IPS-18c (cell line): ENCODE measurements around the gene HSP90B1.

Source experiments
- H3K4me3 ChIP-seq: 2 replicates; pipeline ENCODE4 v1.7.0; 2013; ENCODE audit warnings: low read depth, mild to moderate bottlenecking, low read length, moderate library complexity; ENCODE audit not compliant: insufficient read depth
- H3K9me3 ChIP-seq: one replicate; pipeline ENCODE4 v1.6.1; 2013; ENCODE audit warnings: mild to moderate bottlenecking, low read length, moderate library complexity; ENCODE audit not compliant: control insufficient read depth, insufficient read depth

HSP90B1 gene

GRCh38 chr12:103917873-103918272 is 12.3 kb upstream of the HSP90B1 start:
- Histone ChIP-seq H3K4me3 (no peak overlapping the region), H3K9me3 (no peaks in the 10 kb centered on the region)

- no peaks in the 10 kb centered on the region for H3K9me3 ChIP-seq
- no peak overlapping the region for H3K4me3 ChIP-seq
Measured at GRCh38 chr12:103924761-103925641, 5.2 kb upstream of the HSP90B1 start.

- H3K4me3 ChIP-seq = peak overlapping the region; percentile 75
- H3K9me3 ChIP-seq = no peaks in the 10 kb centered on the region
Measured at GRCh38 chr12:103928682-103929045, 1.5 kb upstream of the HSP90B1 start.

- no peaks in the 10 kb centered on the region for H3K9me3 ChIP-seq
Measured at GRCh38 chr12:103929046-103929783, 995 bp upstream of the HSP90B1 start.

DNA sequence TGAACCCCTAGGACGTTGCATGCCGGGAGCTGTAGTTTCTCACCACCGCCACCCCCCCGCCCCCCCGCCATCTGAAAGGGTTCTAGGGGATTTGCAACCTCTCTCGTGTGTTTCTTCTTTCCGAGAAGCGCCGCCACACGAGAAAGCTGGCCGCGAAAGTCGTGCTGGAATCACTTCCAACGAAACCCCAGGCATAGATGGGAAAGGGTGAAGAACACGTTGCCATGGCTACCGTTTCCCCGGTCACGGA is 501 bp upstream of the HSP90B1 start:
- H3K4me3 ChIP-seq = peak overlapping the region; percentile 75; the same call in 1 of the 2 replicates

More at GRCh38 chr12:103929046-103929783, 995 bp upstream of the HSP90B1 start:
- H3K4me3 ChIP-seq = peak overlapping the region; percentile 75

GRCh38 chr12:103930787-103931735 is 851 bp downstream of the HSP90B1 start:
- H3K4me3 ChIP-seq = peak overlapping the region; percentile 91
- H3K9me3 ChIP-seq = no peaks in the 10 kb centered on the region

More for the DNA sequence above, 501 bp upstream of the HSP90B1 start:
- no peaks in the 10 kb centered on the region for H3K9me3 ChIP-seq

GRCh38 chr12:103933237-103933636 is 3.0 kb downstream of the HSP90B1 start:
- H3K9me3 ChIP-seq = no peaks in the 10 kb centered on the region
- H3K4me3 ChIP-seq = no peak overlapping the region

DNA sequence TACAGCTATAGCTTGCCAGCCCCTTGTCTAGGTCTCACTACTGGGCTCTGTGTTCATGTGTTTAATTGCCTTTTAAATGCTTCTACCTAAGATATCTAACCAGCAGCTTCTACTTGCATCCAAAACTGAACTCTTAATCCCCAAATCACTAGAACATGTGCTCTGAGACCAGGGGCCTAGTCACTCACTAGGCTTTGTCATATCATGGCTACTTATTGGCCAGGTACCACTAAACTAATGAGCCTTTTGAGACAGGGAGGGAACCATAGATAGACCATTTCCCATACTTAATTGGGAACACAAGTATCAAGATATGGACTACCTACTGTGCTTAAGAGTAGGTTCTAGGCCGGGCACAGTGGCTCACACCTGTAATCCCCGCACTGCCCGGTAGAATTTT is 6.5 kb downstream of the HSP90B1 start:
- Histone ChIP-seq H3K4me3 (no peak overlapping the region), H3K9me3 (no peaks in the 10 kb centered on the region)

DNA sequence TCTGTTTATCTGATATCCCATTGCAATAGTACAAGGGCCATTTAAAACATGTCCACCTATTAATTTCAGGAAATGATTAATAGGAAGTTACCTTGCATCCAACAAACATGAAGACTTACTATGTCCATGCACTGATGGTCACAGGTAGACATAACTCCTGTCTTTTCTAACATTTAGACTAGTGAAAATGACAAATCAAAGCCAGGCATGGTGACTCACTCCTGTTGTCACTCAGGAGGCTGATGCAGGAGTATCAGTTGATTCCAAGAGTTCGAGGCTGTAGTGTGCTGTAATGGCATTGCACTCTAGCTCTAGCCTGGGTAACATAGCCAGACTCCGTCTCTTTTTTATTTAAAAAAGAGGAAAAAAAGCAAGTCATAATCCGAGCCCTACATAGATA is 14.8 kb downstream of the HSP90B1 start:
- Histone ChIP-seq H3K9me3 (no peaks in the 10 kb centered on the region), H3K4me3 (no peak overlapping the region)

DNA sequence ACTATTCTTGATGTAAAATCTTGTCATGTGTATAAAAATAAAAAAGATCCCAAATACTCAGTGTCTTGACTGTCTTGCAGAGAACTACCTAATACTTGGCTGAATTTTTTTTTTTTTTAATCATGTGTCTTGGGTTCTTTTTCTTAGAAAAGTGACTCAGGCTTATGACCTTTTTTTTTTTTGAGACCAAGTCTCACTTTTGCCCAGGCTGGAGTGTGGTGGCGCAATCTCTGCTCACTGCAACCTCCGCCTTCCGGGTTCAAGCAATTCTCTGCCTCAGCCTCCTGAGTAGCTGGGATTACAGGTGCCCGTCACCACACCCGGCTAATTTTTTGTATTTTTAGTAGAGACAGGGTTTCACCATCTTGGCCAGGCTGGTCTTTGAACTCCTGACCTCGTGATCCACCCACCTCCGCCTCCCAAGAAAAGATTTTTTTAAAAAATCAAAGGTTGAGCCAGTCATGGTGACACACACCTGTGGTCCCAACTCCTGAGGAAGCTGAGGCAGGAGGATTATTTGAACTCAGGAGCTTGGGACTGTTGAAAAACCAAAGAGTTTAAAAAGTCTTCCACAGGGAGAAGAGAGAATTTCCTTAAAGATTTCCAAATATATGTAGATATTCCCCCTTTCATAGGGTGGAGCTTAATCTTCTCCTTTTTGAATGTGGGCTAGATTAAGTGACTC is 17.8 kb downstream of the HSP90B1 start:
- H3K9me3 ChIP-seq = no peaks in the 10 kb centered on the region
- no peak overlapping the region for H3K4me3 ChIP-seq

DNA sequence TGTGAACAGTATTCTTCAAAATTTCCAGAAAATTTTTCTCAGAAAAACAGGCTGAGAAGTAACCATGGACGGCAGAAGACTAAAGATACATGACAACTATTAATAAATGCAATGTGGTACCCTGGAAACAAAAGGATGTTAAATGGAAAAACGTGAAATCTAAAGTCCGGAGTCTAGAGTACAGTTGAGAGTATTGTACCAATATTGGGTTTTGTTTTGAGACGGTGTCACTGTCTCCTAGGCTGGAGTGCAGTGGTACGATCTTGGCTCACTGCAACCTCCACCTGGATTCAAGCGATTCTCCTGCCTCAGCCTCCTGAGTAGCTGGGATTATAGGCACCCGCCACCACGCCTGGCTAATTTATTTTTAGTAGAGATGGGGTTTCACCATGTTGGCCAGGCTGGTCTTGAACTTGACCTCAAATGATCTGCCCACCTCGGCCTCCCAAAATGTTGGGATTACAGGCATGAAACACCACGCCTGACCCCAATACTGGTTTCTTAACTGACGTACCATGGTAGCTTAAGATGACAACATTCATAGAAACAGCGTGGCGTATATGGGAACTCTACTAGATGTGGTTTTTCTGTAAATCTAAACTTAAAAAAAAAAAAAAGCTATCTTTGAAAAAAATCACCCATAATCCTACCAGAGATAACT is 18.7 kb downstream of the HSP90B1 start:
- H3K9me3 ChIP-seq = no peaks in the 10 kb centered on the region
- H3K4me3 ChIP-seq = no peak overlapping the region

GRCh38 chr12:103952497-103952896 is 22.3 kb downstream of the HSP90B1 start:
- H3K9me3 ChIP-seq = no peaks in the 10 kb centered on the region
- no peak overlapping the region for H3K4me3 ChIP-seq

DNA sequence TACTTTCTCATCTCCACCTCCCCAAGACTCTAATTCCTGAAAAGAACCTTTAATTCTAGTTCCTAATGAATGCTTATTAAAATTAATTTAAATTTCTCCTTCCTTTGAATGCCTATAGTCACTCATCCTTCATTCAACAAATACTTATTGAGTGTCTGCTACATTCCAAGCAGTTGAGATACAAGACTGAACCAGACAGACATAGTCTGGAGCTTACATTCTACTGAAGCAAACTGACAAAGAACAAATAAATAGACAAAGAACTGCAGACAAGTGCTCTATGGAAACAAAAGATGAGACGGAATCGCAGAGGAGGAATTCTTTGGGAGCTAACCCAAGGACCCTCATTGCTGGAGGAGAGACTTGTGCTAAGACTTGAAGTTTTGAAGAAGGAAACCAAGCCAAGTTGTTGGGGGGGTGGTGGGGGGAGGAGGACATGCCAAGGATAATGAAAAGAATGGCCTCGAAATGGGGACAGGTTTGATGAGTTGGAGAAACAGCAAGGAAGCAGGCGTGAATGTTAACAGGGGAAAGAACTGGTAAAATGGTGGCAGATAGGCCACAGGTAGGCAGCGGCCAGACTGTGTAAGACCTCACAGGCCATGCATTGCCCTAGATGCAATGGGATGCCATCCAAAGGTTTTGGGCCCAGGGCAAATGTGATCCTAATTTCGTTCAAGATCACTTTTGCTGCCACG is 25.8 kb downstream of the HSP90B1 start:
- Histone ChIP-seq H3K9me3 (no peaks in the 10 kb centered on the region), H3K4me3 (peak overlapping the region; percentile 94)

GRCh38 chr12:103956509-103957027 is 26.4 kb downstream of the HSP90B1 start:
- no peaks in the 10 kb centered on the region for H3K9me3 ChIP-seq

DNA sequence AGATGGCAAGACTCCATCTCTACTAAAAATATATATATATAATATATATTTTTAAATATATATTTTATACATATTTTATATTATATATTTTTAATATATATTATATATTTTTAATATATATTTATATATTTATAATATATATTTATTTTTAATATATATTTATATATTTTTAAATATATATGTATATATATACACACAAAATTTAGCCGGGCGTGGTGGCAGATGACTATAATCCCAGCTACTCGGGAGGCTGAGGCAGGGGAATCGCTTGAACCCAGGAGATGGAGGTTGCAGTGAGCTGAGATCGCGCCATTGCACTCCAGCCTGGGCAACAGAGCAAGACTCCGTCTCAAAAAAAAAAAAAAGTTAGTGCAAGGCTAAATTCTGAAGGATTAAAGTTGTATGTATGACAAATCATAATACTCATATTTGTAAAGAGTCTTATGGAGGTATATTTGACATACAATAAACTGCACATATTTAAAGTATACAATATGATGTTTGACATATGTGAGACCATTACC is 27.7 kb downstream of the HSP90B1 start:
- no peak overlapping the region for H3K4me3 ChIP-seq

More at GRCh38 chr12:103956509-103957027, 26.4 kb downstream of the HSP90B1 start:
- H3K4me3 ChIP-seq = peak overlapping the region; percentile 94

More for the DNA sequence above, 27.7 kb downstream of the HSP90B1 start:
- no peaks in the 10 kb centered on the region for H3K9me3 ChIP-seq
